GM12872 (cell line): ENCODE results near the gene JAZF1.

Experiments used
- TF ChIP-seq, protein P1 (sequence below): IDR thresholded peaks from 3 replicates; pipeline ENCODE4 v1.5.1; 2011; ENCODE audit warnings: low read depth, mild to moderate bottlenecking, low read length, moderate library complexity; ENCODE audit not compliant: insufficient read depth

JAZF1 gene

DNA sequence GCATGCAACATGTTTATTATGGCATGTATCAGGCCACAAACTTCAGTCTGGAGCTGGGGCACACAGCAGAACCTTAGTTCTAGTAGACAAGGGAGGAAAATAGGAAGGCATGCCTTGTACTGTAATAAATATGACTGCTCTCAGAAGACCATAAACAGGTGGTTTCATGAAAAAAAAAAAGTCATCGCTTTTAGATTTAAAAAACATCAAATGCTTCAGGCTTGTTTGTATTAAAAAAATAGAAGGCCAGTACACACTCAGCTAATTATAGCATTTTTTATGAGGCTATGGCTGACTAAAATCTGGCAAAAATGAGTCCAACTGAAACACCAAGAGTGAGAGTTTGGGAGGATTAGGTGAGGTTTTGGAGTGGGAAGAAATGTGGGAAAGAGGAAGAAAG lies 204.1 kb downstream of the JAZF1 start:
- TF ChIP-seq, protein P1, sequence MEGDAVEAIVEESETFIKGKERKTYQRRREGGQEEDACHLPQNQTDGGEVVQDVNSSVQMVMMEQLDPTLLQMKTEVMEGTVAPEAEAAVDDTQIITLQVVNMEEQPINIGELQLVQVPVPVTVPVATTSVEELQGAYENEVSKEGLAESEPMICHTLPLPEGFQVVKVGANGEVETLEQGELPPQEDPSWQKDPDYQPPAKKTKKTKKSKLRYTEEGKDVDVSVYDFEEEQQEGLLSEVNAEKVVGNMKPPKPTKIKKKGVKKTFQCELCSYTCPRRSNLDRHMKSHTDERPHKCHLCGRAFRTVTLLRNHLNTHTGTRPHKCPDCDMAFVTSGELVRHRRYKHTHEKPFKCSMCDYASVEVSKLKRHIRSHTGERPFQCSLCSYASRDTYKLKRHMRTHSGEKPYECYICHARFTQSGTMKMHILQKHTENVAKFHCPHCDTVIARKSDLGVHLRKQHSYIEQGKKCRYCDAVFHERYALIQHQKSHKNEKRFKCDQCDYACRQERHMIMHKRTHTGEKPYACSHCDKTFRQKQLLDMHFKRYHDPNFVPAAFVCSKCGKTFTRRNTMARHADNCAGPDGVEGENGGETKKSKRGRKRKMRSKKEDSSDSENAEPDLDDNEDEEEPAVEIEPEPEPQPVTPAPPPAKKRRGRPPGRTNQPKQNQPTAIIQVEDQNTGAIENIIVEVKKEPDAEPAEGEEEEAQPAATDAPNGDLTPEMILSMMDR = no peak

DNA sequence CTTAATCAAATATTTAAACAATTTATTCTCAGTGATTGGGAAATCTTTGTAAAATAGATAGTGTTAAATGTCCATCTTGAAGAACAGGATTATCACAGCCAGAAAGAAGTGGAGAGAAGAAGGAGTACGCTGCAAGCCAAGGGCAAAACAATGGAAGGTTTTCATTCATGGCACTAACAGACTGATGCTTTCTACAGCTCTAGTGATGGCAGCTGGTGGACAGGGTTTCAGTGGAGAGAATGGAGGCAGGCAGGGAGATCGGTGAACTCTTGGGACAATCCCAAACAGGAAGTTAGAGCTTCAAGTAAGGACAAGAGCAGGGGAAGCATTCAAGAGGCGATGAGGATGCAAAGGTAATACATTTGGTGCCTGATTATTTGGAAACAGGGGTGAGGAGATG lies 207.0 kb downstream of the JAZF1 start:
- TF ChIP-seq, protein P1 = no peak

DNA sequence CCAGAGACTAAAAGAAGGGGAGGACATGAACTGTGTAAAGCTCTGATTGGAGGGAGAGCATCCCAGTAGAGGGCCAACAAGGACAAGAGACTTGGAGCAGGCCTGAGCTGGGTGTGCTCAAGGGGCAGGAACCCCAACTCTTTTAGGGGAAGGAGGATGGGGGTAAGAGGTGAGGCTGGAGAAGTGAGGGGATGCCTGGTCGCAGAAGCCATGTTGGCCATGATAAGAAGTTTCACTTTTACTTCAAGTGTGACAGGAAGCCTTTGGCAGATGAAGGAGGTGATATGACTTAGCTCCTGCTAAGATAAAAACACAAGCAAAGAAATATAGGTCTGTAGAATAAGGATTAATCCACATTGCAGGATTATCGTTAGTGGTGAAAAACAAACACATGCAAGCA lies 208.3 kb downstream of the JAZF1 start:
- TF ChIP-seq, protein P1 = no peak

DNA sequence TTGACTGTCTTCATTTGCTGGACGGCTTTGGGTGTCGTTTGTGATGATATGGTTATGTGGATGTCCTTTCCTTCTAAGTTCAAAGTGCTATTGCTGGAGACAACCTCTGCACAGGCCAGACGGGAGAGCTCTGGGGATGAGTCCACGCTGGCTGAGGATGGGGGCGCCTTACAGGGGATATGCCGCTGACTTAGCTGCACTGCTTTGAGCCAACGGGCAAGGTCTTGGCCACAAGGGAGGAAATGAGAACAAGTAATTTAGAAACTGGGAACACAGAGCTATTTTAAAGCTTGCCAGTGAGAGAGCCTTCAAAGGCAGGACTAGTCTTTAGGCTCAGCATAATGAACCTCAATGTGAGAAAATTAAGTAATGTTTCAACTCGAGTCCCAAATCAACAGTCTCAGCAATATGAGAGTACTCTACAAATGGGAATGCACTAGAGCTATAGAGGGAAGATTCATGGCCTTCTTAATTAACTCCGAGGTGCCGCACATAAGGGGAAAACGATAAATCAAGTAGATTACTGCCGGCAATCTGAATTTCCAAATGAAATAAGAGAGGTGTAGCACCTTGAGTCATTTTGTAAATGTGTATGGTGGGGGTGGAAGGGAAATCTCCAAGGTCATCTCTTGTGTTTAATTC lies 209.3 kb downstream of the JAZF1 start:
- TF ChIP-seq, protein P1 = no peak

DNA sequence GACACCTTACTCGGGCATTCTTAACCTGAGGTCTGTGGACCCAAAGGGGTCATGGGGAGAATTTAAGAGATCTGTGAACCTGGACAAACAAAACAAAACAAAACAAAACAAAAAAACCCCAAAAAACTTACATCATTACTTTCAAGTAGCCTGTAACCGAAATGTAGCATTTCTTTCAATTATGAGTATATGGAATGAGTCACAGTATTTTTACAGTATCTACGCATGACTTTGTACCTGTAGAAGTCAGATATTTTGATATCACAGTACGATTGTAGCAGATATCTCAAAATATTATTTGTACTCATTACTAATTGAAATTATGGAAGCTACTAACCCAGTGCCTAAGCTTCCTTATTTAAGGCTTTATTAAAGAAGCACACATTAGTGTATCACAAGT lies 210.2 kb downstream of the JAZF1 start:
- TF ChIP-seq, protein P1 = no peak

- TF ChIP-seq, protein P1 = no peak
Observed at GRCh38 chr7:27969346-27969745, 211.2 kb downstream of the JAZF1 start.

DNA sequence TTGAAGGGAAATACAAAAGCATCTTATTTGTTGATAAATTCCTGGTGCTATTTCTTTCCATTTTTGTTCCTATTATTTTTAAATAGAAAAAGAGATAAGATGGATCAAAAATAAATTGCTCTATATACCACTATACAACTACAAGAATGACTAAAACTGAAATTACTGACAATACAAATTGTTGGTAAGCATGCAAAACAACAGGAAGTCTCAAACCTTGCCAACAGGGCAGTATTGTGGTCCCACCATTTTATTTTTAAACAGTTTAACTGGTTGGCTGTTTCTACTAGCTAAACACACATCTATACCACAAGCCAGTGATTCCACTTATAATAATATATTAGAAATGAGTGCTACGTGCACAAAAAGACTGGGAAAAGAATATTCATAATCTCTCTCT lies 213.0 kb downstream of the JAZF1 start:
- TF ChIP-seq, protein P1 = no peak
